ENCODE results near the gene B4GAT1.
"Not testable (repeated sequence)": the region's sequence is repeated elsewhere in the genome, so short reads cannot be mapped to it uniquely, and the experiment has no call there.

B4GAT1 gene

DNA sequence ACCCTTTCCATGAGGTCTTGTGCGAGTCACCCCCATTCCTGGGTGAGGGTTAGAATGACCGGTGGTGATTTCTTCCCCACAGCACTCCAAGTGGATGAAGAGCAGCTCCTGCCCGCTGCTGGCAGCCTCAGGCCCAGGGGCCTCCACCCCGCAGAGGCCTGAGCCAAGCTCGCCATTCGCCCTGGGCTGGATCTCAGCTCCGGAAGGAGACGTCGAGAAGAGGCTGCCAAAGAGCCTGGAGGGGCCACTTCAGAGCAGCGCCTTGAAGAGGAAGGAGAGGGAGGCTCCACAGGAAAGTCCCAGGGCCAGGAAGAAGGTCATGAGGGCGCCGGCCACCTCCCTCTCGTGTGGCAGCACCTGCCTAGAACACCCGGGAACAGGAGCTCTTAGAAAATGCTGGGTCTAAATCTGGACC, 15.8 kb upstream of the B4GAT1 start:
- DNase-seq (ENCODE audit: low read depth), result no peak

DNA sequence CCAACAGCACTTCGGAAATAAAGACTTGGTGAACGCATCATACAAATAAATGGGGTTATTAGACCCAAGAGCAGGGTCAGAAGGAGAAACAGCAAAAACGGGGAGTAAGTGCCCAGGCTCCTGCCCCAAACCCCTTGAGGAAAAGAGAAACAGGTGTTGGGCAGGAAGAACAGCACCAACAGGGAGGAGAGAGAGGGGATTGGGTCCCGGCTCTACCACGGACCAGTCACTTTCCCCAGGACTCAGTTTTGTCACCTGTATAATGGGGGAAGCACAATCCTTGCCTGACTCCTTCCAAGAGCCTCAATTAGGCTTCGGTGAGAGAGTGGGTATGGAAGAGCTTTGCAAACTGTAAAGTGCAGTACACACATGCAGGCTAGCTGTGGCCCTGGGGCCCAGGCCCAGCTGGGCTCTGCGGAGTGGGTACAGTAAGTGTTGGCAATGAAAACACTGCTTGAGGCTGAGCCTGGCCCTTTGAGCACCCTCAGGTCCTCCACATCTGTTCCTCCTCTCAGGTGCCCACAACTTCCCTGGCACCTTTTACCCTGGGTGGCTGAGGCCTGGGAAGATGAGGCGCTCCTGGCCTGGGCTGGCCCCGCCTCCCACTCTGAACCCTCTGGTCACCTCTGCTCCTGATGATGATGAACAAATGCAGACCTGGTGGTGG, 15.2 kb upstream of the B4GAT1 start:
- DNase-seq (ENCODE audit: low read depth), result no peak

GRCh38 chr11:66361502-66361941, 14.1 kb upstream of the B4GAT1 start:
- no peak for DNase-seq (ENCODE audit: low read depth)

- no peak for DNase-seq (ENCODE audit: low read depth)
Observed at GRCh38 chr11:66360406-66361073, 13.1 kb upstream of the B4GAT1 start.

DNA sequence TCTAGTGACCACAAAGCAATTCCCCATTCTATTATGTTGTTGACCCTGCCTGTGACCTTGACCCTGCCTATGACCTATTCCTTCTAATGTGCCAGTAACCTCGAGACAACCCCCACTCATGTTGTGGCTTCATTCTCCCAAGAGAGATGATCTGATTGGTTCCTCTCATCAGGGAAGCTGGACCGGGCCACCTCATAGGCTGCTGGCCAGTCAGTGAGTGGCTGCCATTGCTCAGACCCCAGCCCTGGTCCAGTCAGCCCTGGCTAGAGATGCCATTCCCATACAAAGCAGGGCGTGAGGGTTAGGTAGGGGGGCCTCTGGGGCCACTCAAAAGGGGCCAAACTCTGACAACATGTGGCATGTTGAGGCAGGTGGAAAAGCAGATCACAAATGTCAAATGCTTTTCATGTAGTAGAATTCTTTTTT, 12.2 kb upstream of the B4GAT1 start:
- no peak for DNase-seq (ENCODE audit: low read depth)

DNA sequence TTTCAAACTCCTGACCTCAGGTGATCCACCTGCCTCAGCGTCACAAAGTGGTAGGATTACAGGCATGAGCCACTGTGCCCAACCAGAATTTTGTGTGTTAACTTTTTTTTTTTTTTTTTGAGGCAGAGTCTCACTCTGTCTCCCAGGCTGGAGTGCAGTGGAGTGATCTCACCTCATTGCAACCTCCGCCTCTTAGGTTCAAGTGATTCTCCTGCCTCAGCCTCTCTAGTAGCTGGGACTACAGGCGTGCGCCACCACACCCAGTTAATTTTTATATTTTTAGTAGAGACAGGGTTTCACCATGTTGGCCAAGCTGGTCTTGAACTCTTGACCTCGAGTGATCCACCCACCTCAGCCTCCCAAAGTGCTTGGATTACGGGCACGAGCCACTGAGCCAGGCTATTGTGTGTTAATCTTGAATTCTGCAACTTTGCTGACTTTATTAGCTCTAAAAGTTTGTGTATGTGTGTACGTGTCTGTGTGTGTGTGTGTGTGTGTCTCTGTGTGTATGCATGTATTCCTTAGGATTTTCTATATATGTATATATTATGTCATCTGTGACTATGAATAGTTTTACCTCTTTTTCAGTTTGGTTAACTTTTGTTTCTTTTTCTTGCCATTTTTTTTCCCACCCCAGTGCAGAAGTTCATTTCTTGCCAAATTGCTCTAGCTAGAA, 3.3 kb upstream of the B4GAT1 start:
- DNase-seq (ENCODE audit: low read depth), result not testable (repeated sequence)

GRCh38 chr11:66349084-66349386, 1.6 kb upstream of the B4GAT1 start:
- no peak for DNase-seq (ENCODE audit: low read depth)

GRCh38 chr11:66346476-66347424, 679 bp downstream of the B4GAT1 start:
- no peak for DNase-seq (ENCODE audit: low read depth)

GRCh38 chr11:66345316-66345649, 2.1 kb downstream of the B4GAT1 start:
- no peak for DNase-seq (ENCODE audit: low read depth)

- peak; percentile 97 for DNase-seq (ENCODE audit: low read depth)
Observed at GRCh38 chr11:66344550-66345315, 2.7 kb downstream of the B4GAT1 start, which contains the start of gene BRMS1. TSS of gene BRMS1 (minus strand) at chr11:66345104. CDS start at chr11:66342234, 2,870 bp downstream.

GRCh38 chr11:66343176-66343575, 4.3 kb downstream of the B4GAT1 start:
- DNase-seq (ENCODE audit: low read depth), result no peak

GRCh38 chr11:66341502-66342126, 5.8 kb downstream of the B4GAT1 start:
- no peak for DNase-seq (ENCODE audit: low read depth)

DNA sequence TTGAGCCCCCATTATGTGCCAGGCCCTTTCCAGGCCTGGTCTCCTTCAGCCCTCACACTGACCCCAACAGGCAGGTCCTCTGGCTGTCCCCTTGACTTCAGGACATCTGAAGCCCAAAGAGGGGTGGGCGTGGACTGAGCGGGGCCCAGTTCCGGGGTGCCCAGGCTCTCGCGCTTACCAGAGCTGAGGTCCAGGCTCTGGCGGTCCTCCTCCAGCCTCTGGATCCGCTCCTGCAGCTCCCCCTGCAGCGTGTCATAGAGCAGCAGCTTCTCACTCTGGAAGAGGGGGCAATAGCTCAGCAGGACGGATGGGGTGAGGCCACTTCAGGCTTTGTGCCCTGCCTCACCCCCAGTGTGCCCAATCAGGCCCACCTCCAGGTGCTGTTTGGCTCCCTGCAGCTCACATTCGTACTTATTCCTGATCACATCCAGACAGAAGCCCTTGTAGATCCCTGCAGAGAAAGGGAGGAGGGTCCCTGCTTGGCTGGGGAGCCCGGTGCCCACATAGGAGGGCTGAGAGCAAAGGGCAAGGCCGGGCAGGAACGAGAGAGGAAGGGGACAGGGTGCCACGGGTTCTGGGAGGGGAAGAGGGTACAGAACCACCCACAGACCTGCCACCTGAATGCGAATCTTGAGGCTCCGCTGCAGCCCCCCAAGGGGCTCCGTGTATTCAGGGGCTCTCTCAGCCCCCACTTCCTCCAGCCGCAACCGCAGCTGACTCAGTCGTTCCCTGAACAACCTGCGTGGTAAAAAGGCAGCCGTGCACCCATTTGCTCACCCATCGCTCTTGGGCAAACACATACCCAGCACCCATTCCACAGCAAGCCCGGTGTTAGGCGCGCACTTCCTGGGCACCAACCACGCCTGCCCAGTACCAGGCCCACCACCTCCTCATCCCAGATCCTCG, 6.6 kb downstream of the B4GAT1 start:
- DNase-seq (ENCODE audit: low read depth), result no peak

GRCh38 chr11:66339686-66340483, 7.5 kb downstream of the B4GAT1 start:
- no peak for DNase-seq (ENCODE audit: low read depth)

DNA sequence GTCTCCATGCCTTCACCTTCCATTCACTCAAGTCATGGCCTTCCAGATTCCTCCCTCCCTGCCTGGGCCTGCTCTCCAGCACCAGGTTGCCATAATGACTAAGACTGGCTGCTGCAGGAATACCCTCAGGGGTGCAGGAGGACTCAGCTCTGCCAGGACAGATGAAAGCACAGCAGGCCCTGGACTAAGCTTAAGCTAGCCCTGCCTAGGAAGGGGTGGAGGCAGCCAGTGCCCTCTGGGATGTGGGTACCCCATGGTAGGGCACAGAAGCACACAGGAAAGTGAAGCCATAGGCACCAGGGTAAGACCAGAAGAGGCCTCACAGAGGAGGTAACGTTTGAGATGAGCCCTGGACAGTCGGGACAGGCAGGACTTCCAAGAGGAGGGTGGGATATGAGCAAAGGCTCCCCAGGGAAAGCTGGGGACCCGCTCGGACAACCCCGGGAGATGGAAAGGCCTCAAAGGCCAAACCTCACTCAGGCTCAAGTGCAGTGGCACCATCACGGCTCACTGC, 8.2 kb downstream of the B4GAT1 start:
- no peak for DNase-seq (ENCODE audit: low read depth)

GRCh38 chr11:66338276-66339161, 8.9 kb downstream of the B4GAT1 start:
- DNase-seq (ENCODE audit: low read depth), result no peak

GRCh38 chr11:66337103-66337899, 10.1 kb downstream of the B4GAT1 start:
- DNase-seq (ENCODE audit: low read depth), result no peak

Data from fibroblast of gingiva (primary cell).